ENCODE results near the gene ZFYVE19.
"Not testable (repeated sequence)": the region's sequence is repeated elsewhere in the genome, so short reads cannot be mapped to it uniquely, and the experiment has no call there.

ZFYVE19 gene

GRCh38 chr15:40847223-40847961 is 40.5 kb downstream of the ZFYVE19 start:
- DNase-seq: no peak

GRCh38 chr15:40850576-40851112 is 43.8 kb downstream of the ZFYVE19 start:
- DNase-seq: no peak

DNA sequence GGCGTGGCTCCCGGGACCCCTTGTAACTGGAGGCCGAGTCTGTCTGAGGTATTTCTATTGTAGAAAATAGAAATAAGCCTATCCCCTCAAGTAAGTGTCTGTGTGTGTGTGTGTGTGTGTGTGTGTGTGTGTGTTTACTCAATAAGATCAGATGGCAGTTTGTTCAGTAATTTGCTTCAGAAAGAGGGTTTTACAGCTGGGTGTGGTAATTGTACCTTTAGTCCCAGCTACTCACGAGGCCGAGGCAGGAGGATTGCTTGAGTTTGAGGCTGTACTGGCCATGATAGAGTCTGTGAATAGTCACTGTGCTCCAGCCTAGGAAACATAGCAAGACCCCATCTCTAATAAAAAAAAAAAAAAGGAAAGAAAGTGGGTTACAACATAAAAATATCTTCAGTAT is 45.6 kb downstream of the ZFYVE19 start:
- no peak for DNase-seq

DNA sequence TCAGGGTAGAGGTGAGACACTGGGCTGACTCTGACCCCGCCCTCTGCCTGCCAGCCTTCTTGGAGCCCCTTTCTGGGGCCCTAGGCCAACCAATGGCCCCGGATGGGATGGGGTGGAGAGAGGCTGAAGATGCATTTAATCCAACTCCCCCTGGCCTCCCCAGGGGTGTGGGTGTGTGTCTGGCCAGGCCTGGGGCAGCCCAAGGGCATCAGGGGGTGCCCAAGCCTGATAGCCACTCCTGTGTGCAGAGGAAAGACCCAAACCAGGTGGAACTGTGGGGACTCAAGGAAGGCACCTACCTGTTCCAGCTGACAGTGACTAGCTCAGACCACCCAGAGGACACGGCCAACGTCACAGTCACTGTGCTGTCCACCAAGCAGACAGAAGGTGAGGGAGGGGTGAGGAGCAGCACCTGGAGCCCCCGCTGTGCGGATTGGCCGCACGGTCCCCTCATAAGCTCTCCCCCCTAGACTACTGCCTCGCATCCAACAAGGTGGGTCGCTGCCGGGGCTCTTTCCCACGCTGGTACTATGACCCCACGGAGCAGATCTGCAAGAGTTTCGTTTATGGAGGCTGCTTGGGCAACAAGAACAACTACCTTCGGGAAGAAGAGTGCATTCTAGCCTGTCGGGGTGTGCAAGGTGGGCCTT is 46.5 kb downstream of the ZFYVE19 start:
- DNase-seq: no peak

GRCh38 chr15:40854161-40854560 is 47.3 kb downstream of the ZFYVE19 start:
- no peak for DNase-seq

- no peak for DNase-seq
Measured at GRCh38 chr15:40855706-40856234, 48.9 kb downstream of the ZFYVE19 start.

- DNase-seq: no peak
Measured at GRCh38 chr15:40856746-40857145, 49.9 kb downstream of the ZFYVE19 start.

DNA sequence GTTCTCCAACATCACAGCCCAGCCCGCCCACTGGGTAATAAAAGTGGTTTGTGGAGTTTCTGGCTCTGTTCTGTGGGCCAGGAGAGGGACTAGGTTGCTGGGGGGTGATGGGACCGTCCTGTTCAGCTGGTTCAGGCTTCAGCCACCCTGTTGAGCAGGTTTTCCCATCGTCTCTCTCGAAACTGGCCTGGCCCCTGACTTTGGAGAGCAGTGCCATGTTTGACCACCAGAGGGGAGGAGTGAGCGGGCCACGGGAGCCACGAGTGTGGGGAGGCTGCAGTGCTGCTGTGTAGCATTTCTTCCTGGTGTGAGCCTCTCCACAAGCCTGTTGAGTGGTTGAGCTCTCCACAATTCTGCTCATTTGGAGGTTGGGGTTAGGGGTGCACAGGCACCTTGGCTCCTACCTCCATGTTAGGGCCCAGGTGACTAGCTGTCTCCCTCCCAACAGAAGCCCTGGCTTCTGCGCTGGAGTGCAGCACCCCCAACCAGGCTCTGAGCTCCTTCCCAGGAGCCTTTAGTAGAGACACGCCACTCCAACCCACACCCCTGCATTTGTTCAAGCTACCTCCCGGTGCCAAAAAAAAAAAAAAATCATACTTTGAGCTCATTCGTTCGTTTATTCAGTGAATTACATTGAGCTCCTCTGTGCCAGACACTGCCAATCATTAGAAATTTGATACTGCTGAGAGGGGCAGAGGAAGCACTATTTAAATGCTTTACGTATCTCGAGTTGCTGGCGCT is 50.9 kb downstream of the ZFYVE19 start:
- peak; percentile 94 for DNase-seq

GRCh38 chr15:40858706-40859105 is 51.8 kb downstream of the ZFYVE19 start:
- no peak for DNase-seq

DNA sequence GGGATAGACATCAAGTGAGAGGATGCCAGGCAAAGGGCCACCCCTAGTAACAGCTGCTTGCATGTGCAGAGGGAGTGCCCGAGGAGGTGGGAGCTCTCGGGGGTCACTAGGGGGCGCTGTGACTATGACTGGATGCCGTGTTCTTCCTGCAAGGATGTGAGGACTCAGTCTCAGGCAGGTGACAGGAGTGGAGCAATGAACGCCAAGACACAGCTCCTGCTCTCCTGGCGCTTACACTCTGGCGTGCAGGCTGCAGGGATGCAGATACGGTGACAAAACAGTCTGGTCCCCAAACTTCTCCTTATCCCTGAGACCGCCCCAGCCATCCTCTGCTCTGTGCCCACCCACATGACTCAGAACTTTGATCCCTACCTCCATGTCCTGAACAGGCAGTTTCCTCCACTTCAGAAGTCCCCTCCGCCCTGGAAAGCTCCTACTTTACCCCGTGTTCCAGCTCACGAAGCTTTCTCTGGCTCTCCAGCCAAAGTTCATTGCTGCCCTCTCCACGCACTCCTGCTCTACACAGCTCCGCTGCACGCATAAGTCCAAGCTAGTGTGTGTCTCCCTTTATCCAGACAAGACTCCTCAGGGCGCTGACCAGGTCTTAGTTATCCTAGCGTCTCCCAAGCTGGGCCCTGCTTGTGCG is 52.4 kb downstream of the ZFYVE19 start:
- peak; percentile 97 for DNase-seq

- DNase-seq: not testable (repeated sequence)
Measured at GRCh38 chr15:40861147-40861546, 54.3 kb downstream of the ZFYVE19 start.

DNA sequence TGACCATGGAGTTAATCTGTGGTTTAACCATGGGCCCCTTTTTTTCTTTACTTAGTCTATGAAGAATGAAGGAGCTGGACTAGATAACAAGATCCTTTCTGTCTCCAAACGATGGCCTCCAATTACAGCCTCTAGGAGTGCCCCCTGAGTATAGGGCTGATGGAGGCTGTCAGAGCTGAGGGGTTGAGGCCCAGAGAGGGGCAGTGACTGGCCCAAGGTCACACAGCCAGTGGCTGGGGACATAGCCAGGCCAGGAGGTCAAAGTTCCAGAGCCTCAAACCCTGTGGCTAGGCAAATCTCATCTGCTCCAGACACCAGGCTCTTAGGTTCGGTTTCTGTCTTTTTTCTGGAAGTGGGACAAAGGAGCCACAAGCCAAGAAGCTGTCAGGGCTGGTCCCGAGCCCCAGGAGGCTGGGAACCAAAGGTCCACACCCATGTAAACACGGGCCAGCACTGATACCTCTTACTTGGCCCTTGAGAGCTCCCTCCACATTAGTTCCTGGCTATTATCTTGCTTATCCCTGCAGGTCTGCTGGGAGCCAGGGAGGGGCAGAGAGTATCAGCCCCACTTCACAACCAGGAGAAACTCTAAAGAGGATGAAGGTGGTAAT is 56.9 kb downstream of the ZFYVE19 start:
- DNase-seq: no peak
